Fibroblast of mammary gland (primary cell): ENCODE results near the gene SELENOO.

ENCODE experiments used
- DNase-seq: peaks from one replicate; pipeline ENCODE4 v3.0.0-alpha.2; 2010; ENCODE audit warnings: low read depth
- H3K4me3 ChIP-seq: 2 replicates; pipeline ENCODE4 v1.5.1; 2011; ENCODE audit warnings: low read depth, mild to moderate bottlenecking, low read length, moderate library complexity; ENCODE audit not compliant: control insufficient read depth
- TF ChIP-seq, protein P1 (sequence below): conservative IDR thresholded peaks from 2 replicates; pipeline ENCODE4 v1.5.1; 2011; ENCODE audit warnings: low read depth, low read length, inconsistent platforms; ENCODE audit not compliant: control insufficient read depth, insufficient read depth

Gene SELENOO

DNA sequence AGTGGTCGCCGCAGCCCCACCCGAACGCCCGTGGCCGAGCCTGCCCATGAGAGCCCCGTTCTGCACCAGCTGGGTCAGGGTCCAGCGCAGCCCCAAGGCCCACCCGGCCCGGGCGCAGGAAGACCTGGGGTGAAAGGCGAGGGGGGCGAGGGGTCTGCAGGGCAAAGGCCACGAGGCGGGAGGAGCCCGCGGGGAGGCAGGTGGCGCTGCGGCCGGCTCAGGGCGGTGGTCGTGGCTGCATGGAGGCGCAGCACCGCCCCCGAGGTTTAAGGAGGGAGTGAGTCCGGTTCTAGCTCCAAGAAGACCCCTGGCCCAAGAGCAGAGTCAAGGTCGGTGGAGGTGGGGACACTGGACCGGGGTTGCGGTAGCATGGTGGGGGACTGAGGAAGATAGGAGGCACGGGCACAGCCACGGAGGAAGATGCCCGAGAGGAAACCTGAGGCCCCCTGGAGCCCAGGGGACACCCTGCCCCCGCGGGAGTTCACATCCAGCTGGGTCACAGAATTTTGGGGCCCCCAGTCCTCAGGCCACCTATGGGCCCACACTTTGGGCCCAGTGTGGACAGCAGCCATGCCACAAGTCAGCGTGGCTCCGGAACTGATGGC is 50.8 kb downstream of the SELENOO start:
- TF ChIP-seq, protein P1, sequence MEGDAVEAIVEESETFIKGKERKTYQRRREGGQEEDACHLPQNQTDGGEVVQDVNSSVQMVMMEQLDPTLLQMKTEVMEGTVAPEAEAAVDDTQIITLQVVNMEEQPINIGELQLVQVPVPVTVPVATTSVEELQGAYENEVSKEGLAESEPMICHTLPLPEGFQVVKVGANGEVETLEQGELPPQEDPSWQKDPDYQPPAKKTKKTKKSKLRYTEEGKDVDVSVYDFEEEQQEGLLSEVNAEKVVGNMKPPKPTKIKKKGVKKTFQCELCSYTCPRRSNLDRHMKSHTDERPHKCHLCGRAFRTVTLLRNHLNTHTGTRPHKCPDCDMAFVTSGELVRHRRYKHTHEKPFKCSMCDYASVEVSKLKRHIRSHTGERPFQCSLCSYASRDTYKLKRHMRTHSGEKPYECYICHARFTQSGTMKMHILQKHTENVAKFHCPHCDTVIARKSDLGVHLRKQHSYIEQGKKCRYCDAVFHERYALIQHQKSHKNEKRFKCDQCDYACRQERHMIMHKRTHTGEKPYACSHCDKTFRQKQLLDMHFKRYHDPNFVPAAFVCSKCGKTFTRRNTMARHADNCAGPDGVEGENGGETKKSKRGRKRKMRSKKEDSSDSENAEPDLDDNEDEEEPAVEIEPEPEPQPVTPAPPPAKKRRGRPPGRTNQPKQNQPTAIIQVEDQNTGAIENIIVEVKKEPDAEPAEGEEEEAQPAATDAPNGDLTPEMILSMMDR, result no peak
- peak overlapping the region; percentile 4 for H3K4me3 ChIP-seq
- DNase-seq, result no peak

DNA sequence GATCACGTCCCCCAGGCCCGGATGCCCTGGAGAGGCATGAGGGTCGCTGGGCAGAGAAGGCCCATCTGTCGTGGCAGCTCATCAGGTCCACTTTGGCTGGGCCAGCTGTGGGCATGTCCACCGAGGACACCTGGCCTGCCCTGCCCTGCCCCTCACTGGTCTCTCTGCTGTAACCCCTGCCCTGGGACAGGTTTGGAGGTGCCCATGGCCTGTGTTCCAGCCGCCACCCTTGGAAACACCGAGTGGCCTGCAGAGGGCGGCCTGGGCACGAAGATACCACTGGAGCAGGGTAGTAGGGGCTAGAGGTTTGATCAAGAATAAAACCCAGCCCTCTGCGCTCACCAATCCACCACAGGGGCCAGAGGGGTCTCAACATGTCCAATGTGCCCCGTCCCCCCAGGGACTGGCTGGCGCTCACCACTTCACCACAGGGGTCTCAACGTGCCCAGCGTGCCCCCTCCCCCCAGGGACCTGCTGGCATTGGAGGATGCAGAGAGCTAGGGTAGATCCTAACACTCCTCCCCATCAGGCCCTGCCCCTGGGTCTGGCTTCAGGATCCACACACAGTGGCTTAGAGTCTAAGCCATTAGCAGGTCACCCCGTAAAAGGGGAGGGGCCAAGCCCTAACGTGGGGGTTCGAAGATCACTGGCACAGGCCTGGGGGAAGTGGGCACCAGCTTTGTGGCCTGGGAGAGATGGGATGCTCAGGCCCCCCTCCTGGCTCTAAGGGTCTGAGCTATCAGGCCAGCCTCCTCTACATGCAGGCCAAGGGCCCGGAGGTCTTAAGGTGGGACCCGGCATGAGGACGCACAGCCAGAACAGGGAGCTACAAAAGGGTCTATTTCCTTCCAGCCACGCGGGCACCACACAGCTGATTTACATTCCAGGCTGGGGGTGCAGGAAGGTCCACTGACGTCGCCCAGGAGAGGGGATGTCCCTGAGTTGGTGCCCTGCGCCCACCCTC is 51.6 kb downstream of the SELENOO start:
- DNase-seq, result peak; percentile 59
- TF ChIP-seq, protein P1, result peak; percentile 68
- H3K4me3 ChIP-seq, result no peak overlapping the region

DNA sequence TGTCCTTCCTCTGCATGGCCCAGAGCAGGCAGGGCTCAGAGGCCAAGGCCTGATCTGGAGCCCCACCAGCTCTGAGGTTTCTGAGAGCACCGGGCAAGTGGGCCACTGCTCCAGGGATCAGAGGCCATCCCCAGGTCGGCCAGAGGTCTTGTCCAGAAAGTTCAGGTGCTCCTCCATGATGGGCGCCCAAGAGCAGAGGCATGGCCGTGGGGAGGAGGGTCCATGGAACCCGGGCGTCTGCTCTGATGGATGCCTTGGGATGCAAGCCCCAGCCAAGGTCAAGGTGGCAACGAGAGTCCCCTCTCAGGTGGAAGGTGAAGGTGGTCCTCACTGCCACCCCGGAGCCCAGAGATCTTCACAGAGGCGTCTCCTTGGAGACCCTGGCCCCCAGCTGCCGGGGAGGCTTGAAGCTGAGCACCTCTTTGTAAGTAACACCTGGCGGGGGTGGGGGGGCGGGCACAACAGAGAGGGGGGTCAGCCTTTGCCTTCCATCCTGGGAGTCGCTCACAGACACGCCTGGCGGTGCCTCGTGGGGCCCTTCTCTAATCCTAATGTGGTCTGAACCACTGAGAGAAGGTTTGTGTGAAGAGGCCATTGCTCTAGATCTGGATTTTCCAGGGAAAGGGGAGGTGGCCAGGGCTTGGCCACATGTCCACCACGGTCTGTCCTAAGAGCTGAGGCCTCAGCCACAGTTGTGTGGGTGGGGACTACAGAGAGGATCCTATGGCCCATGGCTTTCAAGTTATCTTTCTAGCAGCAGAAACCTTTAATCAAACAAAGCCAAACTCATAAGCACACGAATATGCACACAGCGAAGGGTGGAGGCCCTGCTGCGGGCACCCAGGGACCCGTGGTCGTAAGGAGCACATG is 52.5 kb downstream of the SELENOO start:
- TF ChIP-seq, protein P1, result no peak
- DNase-seq, result no peak
- no peak overlapping the region for H3K4me3 ChIP-seq

DNA sequence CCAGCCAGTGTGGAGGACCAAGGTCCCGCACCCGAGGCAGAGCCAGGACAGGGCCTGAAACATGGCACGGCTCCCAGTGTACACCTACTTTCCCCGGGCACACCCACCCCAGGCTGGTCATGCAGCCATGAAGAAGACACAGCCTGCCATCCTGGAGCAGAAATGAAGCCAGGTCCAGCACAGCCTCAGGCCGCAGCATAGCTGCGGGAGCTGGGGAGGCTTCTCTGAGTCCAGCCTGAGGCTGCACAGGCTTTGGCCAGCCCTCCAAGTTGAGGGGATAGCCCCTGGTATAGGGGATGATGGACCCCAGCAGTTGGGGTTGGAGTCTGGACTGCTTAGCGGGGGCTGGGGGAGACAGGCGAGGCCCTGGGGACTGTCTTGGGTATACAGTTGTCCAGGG is 53.1 kb downstream of the SELENOO start:
- TF ChIP-seq, protein P1, result no peak
- no peak overlapping the region for H3K4me3 ChIP-seq
- DNase-seq, result no peak

DNA sequence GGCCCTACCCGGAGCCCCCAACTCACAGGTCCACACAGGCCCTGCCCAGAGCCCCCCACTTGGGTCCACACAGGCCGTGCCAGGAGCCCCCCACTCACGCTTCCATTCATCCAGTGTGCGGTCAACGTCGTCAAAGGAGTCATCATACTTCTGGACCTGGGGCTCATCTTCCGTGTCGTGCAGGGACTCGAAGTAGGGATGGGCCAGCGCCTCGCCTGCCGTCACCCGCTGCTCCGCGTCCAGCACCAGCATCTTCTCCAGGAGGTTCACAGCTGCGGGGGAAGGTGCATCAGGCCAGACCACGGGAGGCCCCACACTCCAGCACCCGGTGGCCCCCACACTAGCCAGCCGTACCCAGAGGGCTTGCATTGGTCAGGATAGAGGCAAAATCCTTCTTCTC is 54.3 kb downstream of the SELENOO start:
- DNase-seq, result no peak
- TF ChIP-seq, protein P1, result no peak
- no peak overlapping the region for H3K4me3 ChIP-seq

DNA sequence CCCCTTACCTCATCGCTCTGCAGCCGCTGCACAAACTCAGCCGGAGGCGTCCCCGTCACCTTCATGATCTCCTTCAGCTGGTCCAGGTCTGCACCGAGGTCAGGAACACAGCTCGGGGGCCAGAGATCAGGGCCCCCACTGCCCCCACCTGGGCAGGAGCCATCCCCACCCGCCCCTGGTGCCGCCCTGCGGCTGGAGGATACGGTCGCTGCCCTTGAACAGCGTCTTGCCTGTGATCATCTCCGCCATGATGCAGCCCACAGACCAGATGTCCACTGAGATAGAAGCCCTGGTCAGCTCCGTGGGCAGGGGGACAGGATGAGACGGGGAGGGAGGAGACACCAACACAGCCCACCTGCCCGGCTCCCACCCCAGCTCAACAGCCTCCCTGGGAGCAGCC is 54.8 kb downstream of the SELENOO start:
- DNase-seq, result no peak
- no peak overlapping the region for H3K4me3 ChIP-seq
- TF ChIP-seq, protein P1, result no peak
